ENCODE measurements around the gene TNFRSF19.

Gene TNFRSF19

GRCh38 chr13:23630349-23631093 is 60.3 kb downstream of the TNFRSF19 start:
- DNase-seq, result no peak

GRCh38 chr13:23631311-23632047 is 61.3 kb downstream of the TNFRSF19 start:
- DNase-seq, result no peak

DNA sequence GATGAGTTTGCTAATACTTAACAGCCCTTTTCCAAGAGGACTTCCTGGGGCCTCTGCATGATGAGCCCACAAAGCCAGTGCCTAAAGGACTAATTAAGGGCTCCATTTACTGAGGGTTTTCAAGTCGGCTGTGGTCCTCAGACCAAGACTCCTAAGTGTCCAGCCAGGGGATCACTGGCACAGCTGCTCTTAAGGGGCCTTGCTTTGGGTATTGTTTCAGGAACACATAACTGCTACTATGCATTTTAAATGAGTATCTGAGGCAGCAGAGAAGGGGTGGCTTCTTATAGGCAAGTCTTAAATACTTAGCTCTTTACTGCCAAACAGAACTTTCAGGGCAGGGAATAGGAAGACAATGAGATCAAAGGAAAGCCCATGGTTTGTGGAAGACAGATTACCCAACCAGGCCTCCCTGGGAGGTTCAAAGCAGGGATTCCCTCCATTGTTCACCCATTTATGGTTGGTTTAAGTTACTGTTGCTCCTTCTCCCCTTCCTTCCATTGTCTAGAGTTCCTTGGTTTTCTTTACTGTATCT is 61.9 kb downstream of the TNFRSF19 start:
- DNase-seq, result no peak

GRCh38 chr13:23632741-23633140 is 62.5 kb downstream of the TNFRSF19 start:
- DNase-seq, result no peak

DNA sequence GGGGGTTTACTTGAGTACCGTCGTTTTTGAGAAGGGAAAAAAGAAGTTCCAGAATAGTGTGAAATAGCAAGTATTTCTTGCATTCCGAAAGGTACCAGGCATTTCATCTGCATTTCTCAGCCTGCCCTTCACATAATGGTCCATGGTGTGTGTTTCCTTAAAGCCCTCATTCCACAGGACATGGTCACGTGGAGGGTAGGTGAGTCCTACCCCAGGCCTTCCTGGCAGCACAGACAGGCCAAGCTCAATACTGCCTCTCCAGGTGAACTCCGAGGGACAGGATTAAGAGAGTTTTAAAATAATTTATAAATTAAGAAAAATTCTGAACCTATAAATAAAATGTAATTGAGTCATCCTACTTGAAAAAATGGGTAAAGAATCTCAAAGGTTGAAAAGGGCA is 64.7 kb downstream of the TNFRSF19 start:
- no peak for DNase-seq

GRCh38 chr13:23636360-23636759 is 66.1 kb downstream of the TNFRSF19 start:
- DNase-seq, result no peak

- no peak for DNase-seq
Measured at GRCh38 chr13:23637829-23638228, 67.6 kb downstream of the TNFRSF19 start.

GRCh38 chr13:23639674-23640073 is 69.5 kb downstream of the TNFRSF19 start:
- DNase-seq, result no peak

- DNase-seq, result no peak
Measured at GRCh38 chr13:23642110-23642509, 71.9 kb downstream of the TNFRSF19 start.

- DNase-seq, result no peak
Measured at GRCh38 chr13:23643338-23644125, 73.3 kb downstream of the TNFRSF19 start.

DNA sequence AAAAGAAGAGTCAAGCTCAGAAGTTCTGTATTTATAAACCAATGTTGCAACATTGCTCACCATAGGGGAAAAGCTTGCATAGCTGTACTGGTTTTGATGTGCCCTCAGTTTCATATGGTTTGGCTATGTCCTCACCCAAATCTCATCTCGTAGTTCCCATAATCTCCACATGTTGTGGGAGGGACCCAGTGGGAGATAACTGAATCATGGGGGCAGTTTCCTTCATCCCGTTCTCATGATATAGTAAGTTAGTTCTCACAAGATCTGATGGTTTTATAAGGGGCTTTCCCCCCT is 73.9 kb downstream of the TNFRSF19 start:
- no peak for DNase-seq

DNA sequence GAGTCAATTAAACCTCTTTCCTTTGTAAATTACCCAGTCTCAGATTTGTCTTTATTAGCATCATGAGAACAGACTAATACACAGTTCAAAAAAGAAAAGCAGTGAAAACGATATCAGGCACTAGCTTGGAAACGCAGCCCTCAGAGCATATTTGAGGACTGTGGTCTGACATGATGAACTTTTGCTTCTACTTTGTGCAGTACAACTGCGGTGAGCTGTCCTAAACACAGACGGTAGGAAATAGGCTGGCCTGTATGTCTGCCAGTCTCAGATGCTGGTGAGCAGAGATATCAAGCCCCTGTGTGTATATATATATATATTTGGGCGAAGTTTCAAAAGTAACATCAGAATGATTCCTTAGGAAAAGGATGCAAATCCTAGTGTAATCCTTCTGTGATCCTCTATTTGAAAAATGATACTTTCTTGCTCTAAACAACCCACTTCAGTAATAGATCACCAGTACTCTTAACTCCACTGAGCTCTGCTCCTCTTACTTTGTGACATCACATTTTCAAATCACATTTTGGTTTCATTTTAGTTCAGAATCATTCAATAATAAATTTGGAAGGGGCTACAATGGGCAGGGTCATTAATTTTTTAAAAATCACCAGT is 74.4 kb downstream of the TNFRSF19 start:
- no peak for DNase-seq

DNA sequence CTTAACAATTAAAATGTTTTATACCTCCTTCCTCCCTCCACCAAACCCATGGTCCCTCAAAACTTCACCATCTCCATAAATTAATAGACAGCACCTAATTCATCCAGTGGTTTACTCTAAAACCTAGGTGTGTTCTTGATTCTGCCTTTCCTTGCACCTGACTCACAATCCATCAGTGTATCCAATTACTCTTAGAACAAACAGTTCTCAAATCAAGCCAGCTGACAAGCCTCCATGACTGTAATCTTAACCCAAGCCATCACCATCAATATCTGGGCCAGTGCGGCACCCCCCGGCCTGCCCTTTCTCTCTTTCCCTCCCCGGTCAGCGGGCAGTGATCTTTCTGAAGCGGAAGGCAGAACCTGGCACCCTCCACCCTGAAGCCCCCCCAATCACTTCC is 75.6 kb downstream of the TNFRSF19 start:
- no peak for DNase-seq

- no peak for DNase-seq
Measured at GRCh38 chr13:23651439-23651838, 81.2 kb downstream of the TNFRSF19 start.

- no peak for DNase-seq
Measured at GRCh38 chr13:23651887-23652286, 81.7 kb downstream of the TNFRSF19 start.

DNA sequence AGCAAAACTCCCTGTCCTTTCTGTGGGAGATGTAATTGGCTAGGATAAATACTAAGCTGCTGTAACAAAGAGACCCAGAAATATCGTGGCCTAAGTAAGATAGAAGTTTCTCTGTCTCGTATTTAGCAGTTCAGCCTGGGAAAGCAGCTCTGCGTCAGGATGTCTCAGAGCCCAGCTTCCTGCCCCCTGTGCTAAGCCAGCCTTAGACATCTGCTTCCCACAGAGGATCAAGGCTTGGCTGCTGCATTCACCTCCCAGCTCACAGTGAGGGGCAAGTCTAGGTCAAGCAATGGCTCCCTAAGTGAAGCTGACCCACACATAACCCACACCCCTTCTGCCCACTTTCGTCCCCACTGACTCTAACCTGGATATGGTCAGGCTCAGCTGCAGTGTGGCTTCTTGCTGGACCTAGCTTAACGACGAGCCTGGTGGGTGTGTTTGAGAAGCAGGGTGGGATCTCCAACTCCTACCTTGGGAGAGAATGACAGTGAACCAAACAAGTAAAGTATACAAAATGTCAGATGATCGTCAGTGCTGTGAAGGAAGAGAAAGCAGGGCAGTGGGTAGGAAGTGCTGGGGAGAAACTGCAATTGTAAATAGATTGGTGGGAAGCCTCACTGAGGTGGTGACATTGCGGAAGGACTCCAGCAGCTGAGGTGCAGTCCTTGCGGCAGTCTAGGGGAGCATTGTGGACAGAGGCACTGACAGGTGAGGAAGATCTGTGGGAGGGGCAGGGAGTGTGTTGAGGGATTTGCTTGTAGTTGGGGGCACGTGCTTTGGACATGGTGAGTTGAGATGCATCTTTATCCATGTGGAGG is 82.9 kb downstream of the TNFRSF19 start:
- DNase-seq, result no peak

GRCh38 chr13:23654111-23655110 is 84.2 kb downstream of the TNFRSF19 start:
- DNase-seq, result no peak

DNA sequence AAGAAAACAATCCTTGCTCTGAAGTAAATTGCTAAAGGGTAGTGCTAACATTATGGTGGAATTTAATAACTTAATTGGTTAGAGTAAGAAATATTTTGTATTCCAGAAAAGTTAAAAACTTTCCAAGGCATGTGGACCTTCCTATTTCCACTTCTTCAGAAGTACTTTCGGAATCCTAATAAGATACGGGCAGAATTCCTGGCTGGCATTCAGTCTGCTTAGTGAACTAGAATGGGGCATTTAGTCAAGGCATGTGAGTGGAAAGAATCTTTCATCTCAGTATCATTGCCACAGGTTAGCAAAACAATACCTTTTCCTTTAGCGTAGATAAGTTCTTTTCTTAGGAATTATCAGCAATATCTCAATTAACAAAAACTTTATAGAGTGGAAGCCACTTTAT is 85.1 kb downstream of the TNFRSF19 start:
- no peak for DNase-seq

GRCh38 chr13:23656637-23657371 is 86.6 kb downstream of the TNFRSF19 start:
- DNase-seq, result no peak

- DNase-seq, result no peak
Measured at GRCh38 chr13:23658929-23659541, 88.8 kb downstream of the TNFRSF19 start.
